Measurements from ENCODE around the gene ROBO1. TPM values are rescaled to one million over a fixed set of nuclear protein-coding genes. Genes with fewer than 3 reads are reported as not detected.

The ROBO1 gene
- total RNA-seq, 6 experiments from 2014 or later: 1.1 to 7.2 (median 4.3) TPM

GRCh38 chr3:78701537-78701936, 1066.3 kb downstream of the ROBO1 start:
- Histone ChIP-seq H3K36me3 (no peaks in the 10 kb centered on the region), H3K4me3 (no peak overlapping the region), H3K4me1 (no peaks in the 10 kb centered on the region), H3K27ac (no peak overlapping the region), H3K27me3 (no peaks in the 10 kb centered on the region), H3K9me3 (no peaks in the 10 kb centered on the region)
- intact Hi-C loops (cut with DNase I): no loop called here
- no peak for TF ChIP-seq POLR2A (IDR thresholded peaks at IDR 0.05)
- TF ChIP-seq, protein P1, sequence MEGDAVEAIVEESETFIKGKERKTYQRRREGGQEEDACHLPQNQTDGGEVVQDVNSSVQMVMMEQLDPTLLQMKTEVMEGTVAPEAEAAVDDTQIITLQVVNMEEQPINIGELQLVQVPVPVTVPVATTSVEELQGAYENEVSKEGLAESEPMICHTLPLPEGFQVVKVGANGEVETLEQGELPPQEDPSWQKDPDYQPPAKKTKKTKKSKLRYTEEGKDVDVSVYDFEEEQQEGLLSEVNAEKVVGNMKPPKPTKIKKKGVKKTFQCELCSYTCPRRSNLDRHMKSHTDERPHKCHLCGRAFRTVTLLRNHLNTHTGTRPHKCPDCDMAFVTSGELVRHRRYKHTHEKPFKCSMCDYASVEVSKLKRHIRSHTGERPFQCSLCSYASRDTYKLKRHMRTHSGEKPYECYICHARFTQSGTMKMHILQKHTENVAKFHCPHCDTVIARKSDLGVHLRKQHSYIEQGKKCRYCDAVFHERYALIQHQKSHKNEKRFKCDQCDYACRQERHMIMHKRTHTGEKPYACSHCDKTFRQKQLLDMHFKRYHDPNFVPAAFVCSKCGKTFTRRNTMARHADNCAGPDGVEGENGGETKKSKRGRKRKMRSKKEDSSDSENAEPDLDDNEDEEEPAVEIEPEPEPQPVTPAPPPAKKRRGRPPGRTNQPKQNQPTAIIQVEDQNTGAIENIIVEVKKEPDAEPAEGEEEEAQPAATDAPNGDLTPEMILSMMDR (IDR thresholded peaks at IDR 0.05): no peak
- 40% methylated on average over 2 of the region's 2 CpGs for WGBS (ENCODE audit: insufficient coverage, low coverage, low lambda C conversion rate, missing lambda C conversion rate)
- ATAC-seq: no peak
- DNase-seq: no peak

DNA sequence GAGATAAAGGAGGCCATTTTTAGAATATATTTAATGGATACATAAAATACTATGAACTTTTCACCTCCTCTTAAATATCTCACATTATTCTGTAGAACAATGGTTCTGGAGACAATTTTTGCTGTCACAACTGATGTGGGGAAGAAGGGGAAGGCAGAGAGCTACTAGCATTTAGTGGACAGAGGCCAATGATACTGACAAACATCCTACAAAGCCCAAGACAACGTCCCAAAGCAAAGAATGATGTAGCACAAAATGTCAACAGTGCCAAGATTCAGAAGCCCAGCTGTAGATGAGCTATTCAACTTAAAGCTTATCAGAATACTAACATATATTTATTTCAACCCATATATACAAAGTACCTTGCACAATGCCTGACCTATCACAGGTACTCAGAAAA, 1069.4 kb downstream of the ROBO1 start:
- H3K4me1 ChIP-seq: no peaks in the 10 kb centered on the region
- H3K27me3 ChIP-seq: no peaks in the 10 kb centered on the region
- intact Hi-C loops (cut with DNase I): no loop called here
- H3K27ac ChIP-seq: no peak overlapping the region
- no peak for DNase-seq
- TF ChIP-seq, protein P1 (IDR thresholded peaks at IDR 0.05): no peak
- no peak for TF ChIP-seq POLR2A (IDR thresholded peaks at IDR 0.05)
- no peaks in the 10 kb centered on the region for H3K36me3 ChIP-seq
- ATAC-seq: no peak
- 21% methylated on average over 1 of the region's 1 CpG for WGBS (ENCODE audit: insufficient coverage, low coverage, low lambda C conversion rate, missing lambda C conversion rate)
- no peaks in the 10 kb centered on the region for H3K9me3 ChIP-seq
- H3K4me3 ChIP-seq: no peak overlapping the region

DNA sequence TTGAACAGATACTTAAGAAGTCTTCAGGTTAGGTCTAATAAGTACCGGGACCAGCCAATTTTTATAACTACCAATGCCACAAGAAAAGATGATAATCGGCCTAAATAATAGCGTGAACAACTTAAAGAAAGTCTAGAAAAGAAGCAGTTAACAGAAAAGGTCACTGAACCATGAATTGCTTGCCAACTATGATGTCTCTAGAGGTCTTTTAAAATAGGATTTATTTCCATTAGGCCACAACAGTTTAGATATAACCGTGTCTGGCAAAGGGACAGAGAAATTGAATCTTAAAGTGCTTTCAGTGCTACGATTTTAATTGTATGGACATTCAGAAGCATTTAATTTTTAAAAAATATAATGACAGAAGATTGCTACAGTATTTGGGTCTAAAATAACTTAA, 1070.4 kb downstream of the ROBO1 start:
- no peaks in the 10 kb centered on the region for H3K4me1 ChIP-seq

GRCh38 chr3:78690766-78691165, 1077.0 kb downstream of the ROBO1 start:
- TF ChIP-seq, protein P1 (IDR thresholded peaks at IDR 0.05): no peak
- TF ChIP-seq POLR2A (IDR thresholded peaks at IDR 0.05): no peak
- ATAC-seq (no peak), DNase-seq (no peak)
- no peak overlapping the region for H3K27ac ChIP-seq
- no peak overlapping the region for H3K4me3 ChIP-seq
- H3K9me3 ChIP-seq: no peaks in the 10 kb centered on the region
- intact Hi-C loops (cut with DNase I): no loop called here
- H3K4me1 ChIP-seq: no peaks in the 10 kb centered on the region
- no peaks in the 10 kb centered on the region for H3K36me3 ChIP-seq
- no peaks in the 10 kb centered on the region for H3K27me3 ChIP-seq
- WGBS (ENCODE audit: insufficient coverage, low coverage, low lambda C conversion rate, missing lambda C conversion rate): 29% methylated on average over 2 of the region's 2 CpGs

More for the DNA sequence above, 1070.4 kb downstream of the ROBO1 start:
- Histone ChIP-seq H3K4me3 (no peak overlapping the region), H3K27ac (no peak overlapping the region), H3K36me3 (no peaks in the 10 kb centered on the region), H3K9me3 (no peaks in the 10 kb centered on the region), H3K27me3 (no peaks in the 10 kb centered on the region)
- ATAC-seq: no peak
- TF ChIP-seq, protein P1 (IDR thresholded peaks at IDR 0.05): no peak
- TF ChIP-seq POLR2A (IDR thresholded peaks at IDR 0.05): no peak
- WGBS (ENCODE audit: insufficient coverage, low coverage, low lambda C conversion rate, missing lambda C conversion rate): 67% methylated on average over 5 of the region's 5 CpGs
- intact Hi-C loops (cut with DNase I): no loop called here
- no peak for DNase-seq

- Histone ChIP-seq H3K4me3 (no peak overlapping the region), H3K27ac (no peak overlapping the region), H3K4me1 (no peaks in the 10 kb centered on the region), H3K9me3 (no peaks in the 10 kb centered on the region), H3K36me3 (no peaks in the 10 kb centered on the region), H3K27me3 (no peaks in the 10 kb centered on the region)
- no peak for TF ChIP-seq POLR2A (IDR thresholded peaks at IDR 0.05)
- TF ChIP-seq, protein P1 (IDR thresholded peaks at IDR 0.05): no peak
- intact Hi-C loops (cut with DNase I): no loop called here
- ATAC-seq: no peak
- DNase-seq: no peak
- WGBS (ENCODE audit: insufficient coverage, low coverage, low lambda C conversion rate, missing lambda C conversion rate): 73% methylated on average over 6 of the region's 6 CpGs
These were observed 1078.4 kb downstream of the ROBO1 start for GRCh38 chr3:78689378-78689777.

Measured in right lobe of liver (tissue), 6 donors.